ENCODE results near the gene SLC26A9.

Gene SLC26A9

GRCh38 chr1:205943245-205943644 is at the start of gene SLC26A9:
Gene SLC26A9 (minus strand): TSS chr1:205943456. CDS start chr1:205935820, 7,636 bp downstream.
- H3K4me3 ChIP-seq (ENCODE audit: low read depth in 1 of 2, low read length in 2 of 2), result no peak within 1 kb of the TSS
- H3K36me3 ChIP-seq (ENCODE audit: insufficient read depth, low read length), result no peaks in the 10 kb centered on the region
- peaks cover 0 to 5% of the 10 kb centered on the region in 2 donors for H3K27me3 ChIP-seq (ENCODE audit: control insufficient read depth in 1 of 2, insufficient read depth in 2 of 2, low read length in 2 of 2)
- no peaks in the 10 kb centered on the region for H3K9me3 ChIP-seq (ENCODE audit: low read length)
- no peak within 1 kb of the TSS for H3K9ac ChIP-seq (ENCODE audit: low read length)
- no peaks in the 10 kb centered on the region for H3K4me1 ChIP-seq (ENCODE audit: insufficient read depth, low read length)
- no peak within 1 kb of the TSS for H3K27ac ChIP-seq (ENCODE audit: low read depth, low read length)

- Histone ChIP-seq H3K27me3 (ENCODE audit: control insufficient read depth in 1 of 2, insufficient read depth in 2 of 2, low read length in 2 of 2) (no peaks in the 10 kb centered on the region), H3K4me1 (ENCODE audit: insufficient read depth, low read length) (no peaks in the 10 kb centered on the region), H3K4me3 (ENCODE audit: low read depth in 1 of 2, low read length in 2 of 2) (no peak overlapping the region), H3K9ac (ENCODE audit: low read length) (no peak overlapping the region), H3K27ac (ENCODE audit: low read depth, low read length) (no peak overlapping the region), H3K9me3 (ENCODE audit: low read length) (no peaks in the 10 kb centered on the region), H3K36me3 (ENCODE audit: insufficient read depth, low read length) (peaks cover 5% of the 10 kb centered on the region)
These were observed 49.1 kb upstream of the SLC26A9 start for GRCh38 chr1:205992218-205992882.

- no peak overlapping the region for H3K27ac ChIP-seq (ENCODE audit: low read depth, low read length)
These were observed 48.0 kb upstream of the SLC26A9 start for GRCh38 chr1:205991237-205991636.

GRCh38 chr1:205990226-205990625 is 47.0 kb upstream of the SLC26A9 start:
- no peak overlapping the region for H3K4me3 ChIP-seq (ENCODE audit: low read depth in 1 of 2, low read length in 2 of 2)
- H3K27ac ChIP-seq (ENCODE audit: low read depth, low read length), result no peak overlapping the region
- peaks cover 5% of the 10 kb centered on the region for H3K36me3 ChIP-seq (ENCODE audit: insufficient read depth, low read length)
- H3K4me1 ChIP-seq (ENCODE audit: insufficient read depth, low read length), result no peaks in the 10 kb centered on the region
- no peak overlapping the region for H3K9ac ChIP-seq (ENCODE audit: low read length)
- no peaks in the 10 kb centered on the region for H3K27me3 ChIP-seq (ENCODE audit: control insufficient read depth in 1 of 2, insufficient read depth in 2 of 2, low read length in 2 of 2)
- H3K9me3 ChIP-seq (ENCODE audit: low read length), result no peaks in the 10 kb centered on the region

More at GRCh38 chr1:205991237-205991636, 48.0 kb upstream of the SLC26A9 start:
- H3K9ac ChIP-seq (ENCODE audit: low read length), result no peak overlapping the region
- H3K36me3 ChIP-seq (ENCODE audit: insufficient read depth, low read length), result peaks cover 5% of the 10 kb centered on the region
- H3K27me3 ChIP-seq (ENCODE audit: control insufficient read depth in 1 of 2, insufficient read depth in 2 of 2, low read length in 2 of 2), result no peaks in the 10 kb centered on the region
- H3K4me3 ChIP-seq (ENCODE audit: low read depth in 1 of 2, low read length in 2 of 2), result no peak overlapping the region
- H3K4me1 ChIP-seq (ENCODE audit: insufficient read depth, low read length), result no peaks in the 10 kb centered on the region
- H3K9me3 ChIP-seq (ENCODE audit: low read length), result no peaks in the 10 kb centered on the region

- H3K36me3 ChIP-seq (ENCODE audit: insufficient read depth, low read length), result peaks cover 5% of the 10 kb centered on the region
- no peaks in the 10 kb centered on the region for H3K9me3 ChIP-seq (ENCODE audit: low read length)
- no peak overlapping the region for H3K9ac ChIP-seq (ENCODE audit: low read length)
- no peak overlapping the region for H3K4me3 ChIP-seq (ENCODE audit: low read depth in 1 of 2, low read length in 2 of 2)
- no peaks in the 10 kb centered on the region for H3K27me3 ChIP-seq (ENCODE audit: control insufficient read depth in 1 of 2, insufficient read depth in 2 of 2, low read length in 2 of 2)
- no peaks in the 10 kb centered on the region for H3K4me1 ChIP-seq (ENCODE audit: insufficient read depth, low read length)
- H3K27ac ChIP-seq (ENCODE audit: low read depth, low read length), result no peak overlapping the region
These were observed 46.5 kb upstream of the SLC26A9 start for GRCh38 chr1:205989786-205990185.

- Histone ChIP-seq H3K9ac (ENCODE audit: low read length) (no peak overlapping the region), H3K9me3 (ENCODE audit: low read length) (no peaks in the 10 kb centered on the region), H3K27ac (ENCODE audit: low read depth, low read length) (no peak overlapping the region), H3K4me3 (ENCODE audit: low read depth in 1 of 2, low read length in 2 of 2) (no peak overlapping the region), H3K27me3 (ENCODE audit: control insufficient read depth in 1 of 2, insufficient read depth in 2 of 2, low read length in 2 of 2) (no peaks in the 10 kb centered on the region), H3K4me1 (ENCODE audit: insufficient read depth, low read length) (no peaks in the 10 kb centered on the region), H3K36me3 (ENCODE audit: insufficient read depth, low read length) (peaks cover 2% of the 10 kb centered on the region)
These were observed 45.3 kb upstream of the SLC26A9 start for GRCh38 chr1:205988585-205988995.

GRCh38 chr1:205986861-205987260 is 43.6 kb upstream of the SLC26A9 start:
- Histone ChIP-seq H3K4me3 (ENCODE audit: low read depth in 1 of 2, low read length in 2 of 2) (no peak overlapping the region), H3K9me3 (ENCODE audit: low read length) (no peaks in the 10 kb centered on the region), H3K36me3 (ENCODE audit: insufficient read depth, low read length) (no peaks in the 10 kb centered on the region), H3K27ac (ENCODE audit: low read depth, low read length) (no peak overlapping the region), H3K27me3 (ENCODE audit: control insufficient read depth in 1 of 2, insufficient read depth in 2 of 2, low read length in 2 of 2) (no peaks in the 10 kb centered on the region), H3K9ac (ENCODE audit: low read length) (no peak overlapping the region), H3K4me1 (ENCODE audit: insufficient read depth, low read length) (no peaks in the 10 kb centered on the region)

- Histone ChIP-seq H3K9ac (ENCODE audit: low read length) (no peak overlapping the region), H3K36me3 (ENCODE audit: insufficient read depth, low read length) (no peaks in the 10 kb centered on the region), H3K27me3 (ENCODE audit: control insufficient read depth in 1 of 2, insufficient read depth in 2 of 2, low read length in 2 of 2) (no peaks in the 10 kb centered on the region), H3K4me3 (ENCODE audit: low read depth in 1 of 2, low read length in 2 of 2) (no peak overlapping the region), H3K4me1 (ENCODE audit: insufficient read depth, low read length) (no peaks in the 10 kb centered on the region), H3K27ac (ENCODE audit: low read depth, low read length) (no peak overlapping the region), H3K9me3 (ENCODE audit: low read length) (no peaks in the 10 kb centered on the region)
These were observed 43.0 kb upstream of the SLC26A9 start for GRCh38 chr1:205986292-205986691.

GRCh38 chr1:205985330-205986005 is 42.2 kb upstream of the SLC26A9 start:
- H3K9ac ChIP-seq (ENCODE audit: low read length), result no peak overlapping the region
- H3K27ac ChIP-seq (ENCODE audit: low read depth, low read length), result no peak overlapping the region
- H3K9me3 ChIP-seq (ENCODE audit: low read length), result no peaks in the 10 kb centered on the region
- H3K4me3 ChIP-seq (ENCODE audit: low read depth in 1 of 2, low read length in 2 of 2), result no peak overlapping the region
- no peaks in the 10 kb centered on the region for H3K27me3 ChIP-seq (ENCODE audit: control insufficient read depth in 1 of 2, insufficient read depth in 2 of 2, low read length in 2 of 2)
- no peaks in the 10 kb centered on the region for H3K4me1 ChIP-seq (ENCODE audit: insufficient read depth, low read length)
- no peaks in the 10 kb centered on the region for H3K36me3 ChIP-seq (ENCODE audit: insufficient read depth, low read length)

- H3K9ac ChIP-seq (ENCODE audit: low read length), result no peak overlapping the region
- no peaks in the 10 kb centered on the region for H3K27me3 ChIP-seq (ENCODE audit: control insufficient read depth in 1 of 2, insufficient read depth in 2 of 2, low read length in 2 of 2)
- H3K4me3 ChIP-seq (ENCODE audit: low read depth in 1 of 2, low read length in 2 of 2), result no peak overlapping the region
- no peaks in the 10 kb centered on the region for H3K4me1 ChIP-seq (ENCODE audit: insufficient read depth, low read length)
- no peaks in the 10 kb centered on the region for H3K36me3 ChIP-seq (ENCODE audit: insufficient read depth, low read length)
- no peak overlapping the region for H3K27ac ChIP-seq (ENCODE audit: low read depth, low read length)
- H3K9me3 ChIP-seq (ENCODE audit: low read length), result no peaks in the 10 kb centered on the region
These were observed 40.9 kb upstream of the SLC26A9 start for GRCh38 chr1:205983925-205984725.

- Histone ChIP-seq H3K27me3 (ENCODE audit: control insufficient read depth in 1 of 2, insufficient read depth in 2 of 2, low read length in 2 of 2) (no peaks in the 10 kb centered on the region), H3K27ac (ENCODE audit: low read depth, low read length) (no peak overlapping the region), H3K4me1 (ENCODE audit: insufficient read depth, low read length) (no peaks in the 10 kb centered on the region), H3K9ac (ENCODE audit: low read length) (no peak overlapping the region), H3K36me3 (ENCODE audit: insufficient read depth, low read length) (no peaks in the 10 kb centered on the region), H3K4me3 (ENCODE audit: low read depth in 1 of 2, low read length in 2 of 2) (no peak overlapping the region), H3K9me3 (ENCODE audit: low read length) (no peaks in the 10 kb centered on the region)
These were observed 38.0 kb upstream of the SLC26A9 start for GRCh38 chr1:205981257-205981656.
